Endothelial cell of umbilical vein (primary cell): ENCODE measurements around the gene KCTD1. TPM values are rescaled to one million over a fixed set of nuclear protein-coding genes. Genes with fewer than 3 reads are reported as not detected.

Experiments
- BruUV-seq: library from RNA; stranded (reverse); fragments of 400-500 nt; replicated peaks from 2 replicates; lab custom pipeline; 2021; lab: Mats Ljungman, UMichigan
- CTCF ChIA-PET: fragments of 300-600, 350-600 bp; sonication (Branson Sonifier 250); formaldehyde crosslinking; loops from one replicate; lab custom pipeline; 2021; ENCODE audit warnings: antibody characterized with exemption, inconsistent platforms; lab: Charles Lee
- POLR2A ChIA-PET: fragments of 300-600, 350-600 bp; sonication (Branson Sonifier 250); formaldehyde crosslinking; loops from one replicate; lab custom pipeline; 2021; ENCODE audit warnings: antibody characterized with exemption, inconsistent platforms; lab: Charles Lee
- DNase-seq: peaks from one replicate; pipeline ENCODE4 v3.0.0-alpha.2; 2011; ENCODE audit warnings: low read depth, low spot score
- FAIRE-seq: peaks from 2 replicates; lab custom pipeline; 2011; peaks lifted over from hg19 to GRCh38; lab: Jason Lieb, UNC
- H2AFZ ChIP-seq: 2 replicates; pipeline ENCODE4 v1.6.0; 2012; ENCODE audit warnings: low read depth, low read length, control low read depth, inconsistent platforms
- H3K27ac ChIP-seq: 2 replicates; pipeline ENCODE4 v1.5.1; 2011; ENCODE audit warnings: low read depth, mild to moderate bottlenecking, control low read depth, low read length, moderate library complexity; ENCODE audit not compliant: insufficient read depth
- H3K27me3 ChIP-seq, 2 experiments: 2 replicates each; pipeline versions ENCODE4 v1.6.0 to v1.6.1; 2011; ENCODE audit warnings: low read length in 2 of 2, mixed read lengths in 1 of 2; ENCODE audit not compliant: control insufficient read depth in 2 of 2, insufficient read depth in 2 of 2
- H3K36me3 ChIP-seq, 2 experiments: 2 replicates in 1 of 2; 3 replicates in 1 of 2; pipeline ENCODE4 v1.5.1; 2011; ENCODE audit warnings: low read length in 2 of 2, mild to moderate bottlenecking in 1 of 2, moderate library complexity in 1 of 2; ENCODE audit not compliant: control insufficient read depth in 2 of 2, insufficient read depth in 2 of 2; ENCODE audit errors: extremely low read depth in 1 of 2
- H3K4me1 ChIP-seq: 3 replicates; pipeline ENCODE4 v1.5.1; 2011; ENCODE audit warnings: mild to moderate bottlenecking, low read length; ENCODE audit not compliant: control insufficient read depth, insufficient read depth; ENCODE audit errors: extremely low read depth
- H3K4me2 ChIP-seq: 2 replicates; pipeline ENCODE4 v1.6.1; 2011; ENCODE audit warnings: low read length, control low read depth, mixed read lengths; ENCODE audit not compliant: insufficient read depth
- H3K4me3 ChIP-seq, 3 experiments: fragments of 200-600 bp in 1 of 3; sonication (generic), shearing (Covaris generic) in 1 of 3; replicated peaks in 1 of 3; 2 replicates each; pipeline ENCODE4 v1.5.1; 2011 to 2016; ENCODE audit warnings: control low read depth in 3 of 3, low read length in 3 of 3, mild to moderate bottlenecking in 2 of 3, inconsistent platforms in 1 of 3, low read depth in 1 of 3, moderate library complexity in 1 of 3; ENCODE audit not compliant: insufficient read depth in 1 of 3
- H3K79me2 ChIP-seq: 2 replicates; pipeline ENCODE4 v1.6.0; 2012; ENCODE audit warnings: low read length, inconsistent platforms; ENCODE audit not compliant: control insufficient read depth, insufficient read depth
- H3K9ac ChIP-seq: replicated peaks from 2 replicates; pipeline ENCODE3; 2011; ENCODE audit warnings: low read length, control low read depth; ENCODE audit not compliant: insufficient read depth; ENCODE audit errors: extremely low read depth
- H3K9me1 ChIP-seq: replicated peaks from 3 replicates; pipeline ENCODE4 v1.6.0; 2011; ENCODE audit warnings: mild to moderate bottlenecking, low read length; ENCODE audit not compliant: control insufficient read depth, insufficient read depth; ENCODE audit errors: extremely low read depth
- H3K9me3 ChIP-seq: replicated peaks from 2 replicates; pipeline ENCODE4 v1.5.1; 2012; ENCODE audit warnings: low read length, inconsistent platforms; ENCODE audit not compliant: control insufficient read depth, insufficient read depth
- H4K20me1 ChIP-seq: replicated peaks from 2 replicates; pipeline ENCODE3; 2011; ENCODE audit warnings: mild to moderate bottlenecking, low read length; ENCODE audit not compliant: control insufficient read depth, insufficient read depth; ENCODE audit errors: extremely low read depth
- CTCF ChIP-seq, 2 donors: IDR thresholded peaks; 1 replicate in 1 of 2; 2 replicates in 1 of 2; pipeline ENCODE4 v1.5.1; 2011; ENCODE audit warnings: low read length in 2 of 2, mild to moderate bottlenecking in 2 of 2, moderate library complexity in 2 of 2, control low read depth in 1 of 2, inconsistent platforms in 1 of 2, low read depth in 1 of 2; ENCODE audit not compliant: insufficient read depth in 1 of 2; ENCODE audit errors: extremely low read depth in 1 of 2
- EZH2 ChIP-seq: IDR thresholded peaks from 2 replicates; pipeline ENCODE4 v1.6.1; 2012; ENCODE audit warnings: borderline replicate concordance, low read depth, mild to moderate bottlenecking, moderate library complexity, low read length, inconsistent platforms; ENCODE audit not compliant: severe bottlenecking
- FOS ChIP-seq: IDR thresholded peaks from 2 replicates; pipeline ENCODE4 v1.6.1; 2011; ENCODE audit warnings: mild to moderate bottlenecking, low read length, moderate library complexity, borderline replicate concordance; ENCODE audit not compliant: insufficient read depth
- GATA2 ChIP-seq: IDR thresholded peaks from 2 replicates; pipeline ENCODE4 v1.7.0; 2011; ENCODE audit warnings: low read depth, mild to moderate bottlenecking, moderate library complexity, mixed read lengths, low read length; ENCODE audit not compliant: insufficient read length, insufficient read depth
- JUN ChIP-seq: IDR thresholded peaks from 2 replicates; pipeline ENCODE4 v1.6.1; 2011; ENCODE audit warnings: borderline replicate concordance, low read depth; ENCODE audit not compliant: insufficient read length, insufficient read depth
- MAX ChIP-seq: IDR thresholded peaks from 2 replicates; pipeline ENCODE4 v1.6.1; 2011; ENCODE audit not compliant: insufficient read depth, insufficient read length
- MYC ChIP-seq: IDR thresholded peaks from one replicate; pipeline ENCODE4 v1.6.1; 2011; ENCODE audit warnings: mild to moderate bottlenecking, low read depth, low read length
- POLR2A ChIP-seq: IDR thresholded peaks from 2 replicates; pipeline ENCODE4 v1.6.1; 2012; ENCODE audit warnings: low read depth, mild to moderate bottlenecking, control low read depth, low read length
- POLR2AphosphoS5 ChIP-seq: IDR thresholded peaks from 2 replicates; pipeline ENCODE4 v1.6.1; 2012; ENCODE audit warnings: low read depth, mild to moderate bottlenecking, control low read depth, low read length, moderate library complexity; ENCODE audit not compliant: insufficient read depth
- dilution Hi-C: fragments of 300-500 bp; cut with MboI; formaldehyde crosslinking; loops from one replicate; pipeline ENCODE4 v1.15.0; 2019; ENCODE audit warnings: low sequenced_read_pairs; ENCODE audit not compliant: extremely low pct_ligation_motif_present
- intact Hi-C: fragments of 100-400 bp; cut with micrococcal nuclease; formaldehyde crosslinking; loops from one replicate; pipeline ENCODE4 v1.10.0; 2022
- polyA plus RNA-seq, 4 experiments: library from polyadenylated mRNA; depleted of rRNA in 3 of 4; stranded (reverse) in 3 of 4; unstranded in 1 of 4; fragments of >200 nt; gene quantifications; 2 replicates each; pipeline versions ENCODE4 v1.2.1 to v1.2.3, GENCODE V29; 2011 to 2012; ENCODE audit warnings: missing spikeins in 1 of 4
- total RNA-seq: library from RNA; stranded (reverse); gene quantifications from 2 replicates; pipeline ENCODE4 v1.2.3, GENCODE V29; 2021

The KCTD1 gene
- total and polyA plus RNA-seq, 2 donors (not counting 3 experiments of a cell fraction or from before 2014, with no cell fraction given), result 6.1 to 12.1 TPM

GRCh38 chr18:26457611-26458353 is 90.6 kb downstream of the KCTD1 start:
- H3K9me1 ChIP-seq, result no peaks in the 10 kb centered on the region

More at GRCh38 chr18:26457611-26458353, 90.6 kb downstream of the KCTD1 start:
- Histone ChIP-seq H3K36me3 (no peaks in the 10 kb centered on the region), H3K9me3 (no peaks in the 10 kb centered on the region), H3K4me1 (peaks cover 30% of the 10 kb centered on the region), H3K27ac (no peak overlapping the region), H3K9ac (no peak overlapping the region), H3K4me3 (no peak overlapping the region), H3K27me3 (no peaks in the 10 kb centered on the region), H3K79me2 (no peaks in the 10 kb centered on the region), H2AFZ (no peak overlapping the region), H4K20me1 (no peaks in the 10 kb centered on the region), H3K4me2 (no peak overlapping the region)
- FAIRE-seq (no peak), DNase-seq (no peak)
- POLR2A ChIA-PET, result no interaction called here
- intact Hi-C loops (loop anchor here (5.0 kb wide), 1 partner anchor 190 kb away; no protein-coding TSS in a partner anchor), dilution Hi-C loops (no loop called here)
- no peak for TF ChIP-seq POLR2AphosphoS5
- TF ChIP-seq MYC, result no peak
- no peak for TF ChIP-seq MAX
- TF ChIP-seq EZH2, result no peak
- TF ChIP-seq FOS, result no peak
- TF ChIP-seq JUN, result no peak
- TF ChIP-seq POLR2A, result no peak
- no peak for TF ChIP-seq CTCF (IDR thresholded peaks at IDR 0.05; ENCODE audit: extremely low read depth in 1 of 2, insufficient read depth in 1 of 2, low read depth in 1 of 2, low read length in 2 of 2)
- TF ChIP-seq GATA2, result no peak
- no TSS peak for BruUV-seq
- CTCF ChIA-PET, result interaction anchor here (1.3 to 2.6 kb wide), 3 partner anchors 20 to 91 kb away, joined by 3 to 12 read pairs (median 6); partner anchors contain the start of gene KCTD1
